ENCODE results near the gene CAPN7.
"Not testable (repeated sequence)": the region's sequence is repeated elsewhere in the genome, so short reads cannot be mapped to it uniquely, and the experiment has no call there.

Gene CAPN7

DNA sequence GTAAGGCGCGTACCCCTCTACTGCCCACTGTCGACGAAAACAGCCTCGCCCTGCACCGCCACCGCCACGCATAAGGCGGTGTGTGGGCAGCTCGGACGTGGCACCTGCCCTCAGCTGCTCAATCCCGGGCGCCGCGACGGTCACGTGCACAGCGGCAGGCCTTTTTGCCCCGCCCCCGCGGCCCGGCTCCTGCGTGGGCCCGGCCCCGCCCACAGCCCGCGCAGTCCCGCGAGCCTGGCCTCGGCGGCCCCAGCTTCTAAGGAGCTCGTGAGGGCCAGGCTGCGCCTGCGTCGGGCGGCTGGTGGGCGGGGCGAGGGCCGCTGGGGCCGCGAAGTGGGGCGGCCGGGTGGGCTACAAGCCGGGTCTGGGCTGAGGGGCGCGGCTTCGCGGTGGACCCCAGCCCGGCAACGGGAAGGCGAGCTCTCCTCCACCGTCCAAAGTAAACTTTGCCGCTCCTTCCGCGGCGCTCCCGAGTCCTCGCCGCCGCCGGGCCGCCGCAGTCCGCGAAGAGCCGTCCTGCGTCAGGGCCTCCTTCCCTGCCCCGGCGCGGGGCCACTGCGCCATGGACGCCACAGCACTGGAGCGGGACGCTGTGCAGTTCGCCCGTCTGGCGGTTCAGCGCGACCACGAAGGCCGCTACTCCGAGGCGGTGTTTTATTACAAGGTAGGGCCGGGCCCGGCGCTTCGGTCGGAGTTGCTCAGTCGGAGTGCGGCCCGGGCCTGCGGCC, at the start of gene CAPN7:
TSS of gene CAPN7 (plus strand) at position 313 of the 728 bp plus-strand sequence. CDS start at position 563, 250 bp downstream.
- peak; percentile 91 for DNase-seq (ENCODE audit: low read depth)

- DNase-seq (ENCODE audit: low read depth): no peak
These were observed 48.6 kb upstream of the CAPN7 start for GRCh38 chr3:15157441-15157840.

DNA sequence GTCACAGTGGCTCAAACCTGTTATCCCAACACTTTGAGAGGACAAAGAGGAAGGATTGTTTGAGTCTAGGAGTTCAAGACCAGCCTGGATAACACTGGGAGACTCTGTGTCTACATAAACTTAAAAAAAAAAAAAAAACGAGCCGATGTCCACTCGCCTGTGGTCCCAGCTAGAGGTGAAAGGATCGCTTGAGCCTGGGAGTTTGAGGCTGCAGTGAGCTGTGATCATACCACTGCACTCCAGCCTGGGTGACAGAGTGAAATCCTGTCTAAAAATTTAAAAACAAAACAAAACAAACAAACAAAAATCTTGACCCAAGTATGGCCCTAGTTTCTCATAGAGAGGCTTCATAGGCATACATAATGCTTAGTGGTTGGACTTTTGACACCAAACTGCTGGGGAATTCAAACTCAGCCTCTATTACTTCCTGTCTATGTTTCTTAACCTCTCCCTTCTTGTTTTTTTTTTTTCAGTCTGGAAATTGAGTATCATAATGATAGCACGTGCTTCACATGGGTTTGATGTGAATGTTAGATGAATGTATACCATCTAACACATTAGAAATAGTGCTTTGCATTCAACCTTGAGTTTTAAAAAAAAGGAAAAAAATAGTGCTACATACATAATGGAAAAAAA, 46.4 kb upstream of the CAPN7 start:
- no peak for DNase-seq (ENCODE audit: low read depth)

DNA sequence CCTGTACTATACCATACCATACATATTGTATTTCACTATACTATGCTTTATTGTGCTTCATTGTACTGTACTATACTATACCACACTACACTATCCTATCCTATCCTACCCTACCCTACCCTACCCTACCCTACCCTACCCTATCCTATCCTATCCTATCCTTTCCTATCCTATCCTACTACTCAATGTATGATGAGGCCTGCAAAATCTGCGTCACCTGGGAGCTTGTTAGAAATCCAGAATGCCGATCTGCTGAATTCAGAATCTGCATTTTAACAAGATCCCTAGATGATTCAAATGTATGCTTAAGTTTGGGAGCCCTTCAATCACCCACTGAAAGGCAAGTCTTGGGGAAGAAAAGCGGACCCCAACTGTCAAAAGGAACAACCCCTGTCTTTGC, 45.4 kb upstream of the CAPN7 start:
- no peak for DNase-seq (ENCODE audit: low read depth)

DNA sequence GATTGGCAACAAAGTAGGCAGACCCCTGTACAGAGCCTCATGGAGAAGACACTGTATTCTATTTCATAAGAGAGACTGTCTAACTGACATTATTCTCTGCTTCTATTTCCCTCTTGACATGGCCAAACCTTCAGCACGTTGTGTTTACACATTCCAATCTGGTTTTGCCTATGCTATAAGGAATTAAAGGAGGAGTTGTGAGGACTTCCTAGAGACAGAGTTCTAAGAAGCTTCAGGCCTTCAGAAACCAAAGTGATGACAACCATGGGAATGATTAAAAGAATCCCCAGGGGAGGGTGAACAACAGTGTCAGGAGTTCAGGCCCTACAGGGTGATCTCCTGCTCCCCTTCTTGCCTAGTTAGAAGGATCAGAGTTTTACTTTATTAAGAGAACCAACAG, 44.9 kb upstream of the CAPN7 start:
- DNase-seq (ENCODE audit: low read depth): no peak

DNA sequence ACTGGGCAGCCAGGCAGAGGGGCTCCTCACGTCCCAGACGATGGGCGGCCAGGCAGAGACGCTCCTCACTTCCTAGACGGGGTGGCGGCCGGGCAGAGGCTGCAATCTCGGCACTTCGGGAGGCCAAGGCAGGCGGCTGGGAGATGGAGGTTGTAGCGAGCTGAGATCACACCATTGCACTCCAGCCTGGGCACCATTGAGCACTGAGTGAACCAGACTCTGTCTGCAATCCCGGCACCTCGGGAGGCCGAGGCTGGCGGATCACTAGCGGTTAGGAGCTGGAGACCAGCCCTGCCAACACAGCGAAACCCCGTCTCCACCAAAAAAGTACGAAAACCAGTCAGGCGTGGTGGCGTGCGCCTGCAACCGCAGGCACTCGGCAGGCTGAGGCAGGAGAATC, 42.4 kb upstream of the CAPN7 start:
- not testable (repeated sequence) for DNase-seq (ENCODE audit: low read depth)

DNA sequence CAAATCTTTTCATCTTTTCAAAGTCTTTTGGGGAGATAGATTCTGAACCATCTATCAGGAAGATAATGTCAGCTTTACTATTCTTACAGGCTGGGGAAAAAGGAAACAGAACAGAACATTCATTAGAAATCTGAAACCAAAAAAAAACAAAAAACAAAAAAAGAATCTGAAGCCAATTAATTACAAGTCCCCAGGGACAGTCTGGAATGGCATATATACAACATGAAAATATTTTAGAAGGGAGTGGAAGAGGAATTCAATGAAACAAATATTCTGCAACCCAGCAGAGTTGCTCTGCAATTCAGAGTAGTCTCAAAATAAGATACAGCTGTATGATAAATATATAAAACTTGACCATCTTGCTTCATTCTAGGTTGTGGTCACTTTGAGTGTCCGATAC, 41.7 kb upstream of the CAPN7 start:
- no peak for DNase-seq (ENCODE audit: low read depth)

DNA sequence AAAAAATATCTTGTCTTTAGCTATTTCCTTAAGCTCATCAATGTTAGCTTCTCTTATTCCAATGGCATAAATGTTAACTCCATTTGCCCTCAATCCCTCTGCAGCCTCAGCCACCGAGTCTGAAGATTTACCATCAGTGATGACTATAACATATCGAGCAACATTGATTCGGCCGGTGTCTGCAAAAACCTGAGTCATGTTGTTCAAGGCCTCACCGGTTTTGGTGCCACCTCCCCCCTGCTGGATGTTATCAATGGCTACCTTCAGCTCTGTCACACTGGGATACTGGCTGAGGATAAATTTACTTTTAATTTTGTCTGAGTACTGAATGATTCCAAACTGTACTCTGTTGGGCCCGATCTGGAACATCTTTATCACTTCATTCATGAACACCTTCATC, 41.0 kb upstream of the CAPN7 start:
- DNase-seq (ENCODE audit: low read depth): no peak

- DNase-seq (ENCODE audit: low read depth): not testable (repeated sequence)
These were observed 39.7 kb upstream of the CAPN7 start for GRCh38 chr3:15166391-15166790.

- DNase-seq (ENCODE audit: low read depth): no peak
These were observed 35.0 kb upstream of the CAPN7 start for GRCh38 chr3:15171096-15171495.

DNA sequence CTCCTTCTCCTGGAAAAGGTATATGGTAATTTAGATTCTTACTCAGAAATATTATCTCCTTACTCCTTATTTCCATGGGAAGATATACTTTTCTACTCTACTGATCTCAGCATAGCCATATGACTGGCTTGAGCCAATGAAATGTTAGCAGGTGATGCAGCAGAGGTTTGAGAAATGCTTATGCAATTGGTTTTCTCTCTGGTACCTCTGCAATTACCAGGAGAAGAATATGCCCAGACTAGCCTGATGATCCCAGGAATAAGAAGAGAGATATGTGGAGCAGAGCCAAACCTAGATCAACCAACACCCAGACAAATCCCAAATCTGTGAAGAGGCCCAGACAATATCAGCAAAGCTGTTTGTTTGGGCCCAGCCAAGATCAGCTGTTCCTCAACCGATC, 33.2 kb upstream of the CAPN7 start:
- no peak for DNase-seq (ENCODE audit: low read depth)

GRCh38 chr3:15174953-15175352, 31.1 kb upstream of the CAPN7 start:
- no peak for DNase-seq (ENCODE audit: low read depth)

DNA sequence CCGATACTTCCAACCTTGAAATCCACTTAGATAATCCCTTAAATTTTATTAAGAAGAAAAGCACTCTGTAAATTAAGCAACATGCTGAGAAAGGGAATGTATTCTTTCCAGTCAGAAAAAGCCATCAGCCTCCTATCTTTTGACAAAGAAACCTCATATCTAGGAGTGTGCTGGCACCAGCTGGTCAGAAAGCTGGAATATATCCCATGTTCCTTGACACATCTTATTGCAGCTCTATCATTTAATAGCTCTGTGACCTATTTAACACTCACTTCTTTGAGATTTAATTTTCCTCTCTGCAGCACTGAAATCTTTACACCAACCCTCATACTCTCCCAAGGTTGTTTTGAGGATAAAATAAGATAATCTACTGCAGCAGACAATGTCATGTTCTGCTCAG, 30.4 kb upstream of the CAPN7 start:
- DNase-seq (ENCODE audit: low read depth): no peak

DNA sequence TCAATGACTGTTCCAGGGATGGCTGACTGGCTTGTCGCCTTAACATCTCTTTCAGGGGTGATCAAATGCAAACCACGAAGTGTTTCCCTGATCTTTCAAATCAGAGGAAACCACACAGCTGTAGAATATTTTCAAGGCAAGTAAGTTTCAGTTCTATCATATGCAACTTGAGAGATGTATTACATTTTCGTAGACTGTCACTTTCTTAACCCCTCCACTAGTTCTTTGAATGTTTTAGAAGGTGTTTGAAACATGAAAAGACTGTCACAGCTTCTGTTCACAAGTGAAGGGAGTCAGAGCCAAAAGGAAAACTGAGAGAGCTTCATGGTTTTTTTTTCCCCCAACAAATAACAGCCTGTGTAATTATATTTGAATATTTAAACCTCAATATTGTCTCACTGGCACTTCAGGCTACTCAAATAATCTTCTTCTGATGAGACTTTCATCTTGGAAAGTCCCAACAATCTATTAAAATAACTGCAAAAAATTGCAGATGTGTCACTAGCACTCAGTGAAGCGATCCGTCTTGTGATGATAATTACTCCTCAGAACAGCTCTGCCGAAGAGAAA, 25.9 kb upstream of the CAPN7 start:
- no peak for DNase-seq (ENCODE audit: low read depth)

DNA sequence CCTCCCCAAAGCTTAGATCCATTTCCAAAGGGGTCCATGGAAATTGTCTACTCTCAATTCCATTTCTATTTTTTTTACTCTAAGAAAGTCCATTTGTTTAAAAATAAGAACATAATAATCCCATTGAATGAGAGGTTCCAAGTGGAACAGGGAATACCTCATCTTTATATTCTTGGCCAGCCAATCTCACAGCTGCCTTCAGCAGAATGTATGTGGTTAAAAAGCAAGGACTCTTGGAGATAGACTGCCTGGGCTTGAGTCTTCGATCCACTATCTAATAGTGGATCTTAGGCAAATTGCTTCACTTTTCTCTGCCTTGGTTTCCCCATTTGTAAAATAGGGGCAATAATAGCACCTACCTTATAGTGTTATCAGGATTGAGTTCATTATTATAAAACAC, 24.5 kb upstream of the CAPN7 start:
- DNase-seq (ENCODE audit: low read depth): no peak

- no peak for DNase-seq (ENCODE audit: low read depth)
These were observed 24.1 kb upstream of the CAPN7 start for GRCh38 chr3:15181963-15182362.

- DNase-seq (ENCODE audit: low read depth): no peak
These were observed 23.0 kb upstream of the CAPN7 start for GRCh38 chr3:15183011-15183410.

GRCh38 chr3:15185404-15185803, 20.6 kb upstream of the CAPN7 start:
- DNase-seq (ENCODE audit: low read depth): no peak

DNA sequence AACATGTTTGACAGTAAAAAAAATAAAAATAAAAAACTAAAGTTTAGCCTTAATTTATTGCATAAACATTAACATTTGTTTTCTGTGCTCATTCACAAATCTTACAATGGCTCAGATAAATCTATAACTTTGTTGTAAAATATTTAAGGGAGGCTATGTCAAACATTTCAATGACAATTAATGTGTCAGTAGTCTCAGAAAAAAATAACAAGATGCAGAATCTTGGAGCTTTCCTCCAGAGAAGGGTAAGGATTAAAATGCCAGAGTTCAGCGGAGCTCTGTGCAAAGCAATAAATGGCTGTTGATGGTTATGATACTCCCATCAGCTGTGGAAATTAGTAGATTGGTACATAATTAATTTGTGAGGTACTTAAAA, 20.0 kb upstream of the CAPN7 start:
- no peak for DNase-seq (ENCODE audit: low read depth)

DNA sequence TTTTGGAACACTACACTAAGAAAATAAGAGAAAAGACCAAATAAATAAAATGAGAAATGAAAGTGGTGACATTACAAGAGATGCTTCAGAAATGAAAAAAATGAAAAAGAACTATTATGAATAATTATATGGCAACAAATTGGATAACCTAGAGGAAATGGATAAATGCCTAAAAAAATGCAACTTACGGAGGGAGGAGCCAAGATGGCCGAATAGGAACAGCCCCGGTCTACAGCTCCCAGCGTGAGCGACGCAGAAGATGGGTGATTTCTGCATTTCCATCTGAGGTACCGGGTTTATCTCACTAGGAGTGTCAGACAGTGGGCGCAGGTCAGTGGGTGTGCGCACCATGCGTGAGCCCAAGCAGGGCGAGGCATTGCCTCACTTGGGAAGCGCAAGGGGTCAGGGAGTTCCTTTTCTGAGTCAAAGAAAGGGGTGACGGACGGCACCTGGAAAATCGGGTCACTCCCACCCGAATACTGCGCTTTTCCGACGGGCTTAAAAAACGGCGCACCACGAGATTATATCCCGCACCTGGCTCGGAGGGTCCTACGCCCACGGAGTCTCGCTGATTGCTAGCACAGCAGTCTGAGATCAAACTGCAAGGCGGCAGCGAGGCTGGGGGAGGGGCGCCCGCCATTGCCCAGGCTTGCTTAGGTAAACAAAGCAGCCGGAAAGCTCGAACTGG, 19.4 kb upstream of the CAPN7 start:
- not testable (repeated sequence) for DNase-seq (ENCODE audit: low read depth)

- DNase-seq (ENCODE audit: low read depth): no peak
These were observed 8.6 kb upstream of the CAPN7 start for GRCh38 chr3:15197340-15198029.

GRCh38 chr3:15198686-15199085, 7.4 kb upstream of the CAPN7 start:
- DNase-seq (ENCODE audit: low read depth): no peak
